Gastroesophageal sphincter (tissue), 4 donors: ENCODE results near the gene MPRIP. TPM values are rescaled to one million over a fixed set of nuclear protein-coding genes. Genes with fewer than 3 reads are reported as not detected.
A peak's percentile ranks its signal among the peaks of the same experiment; 100 is the strongest.

Experiments used
- ATAC-seq: fragments of 150-250 bp; one replicate; pipeline ENCODE4 v1.9.1; 2016; ENCODE audit warnings: mild to moderate bottlenecking, moderate library complexity
- H3K27ac ChIP-seq, 4 donors: fragments of 200-600 bp; sonication (generic) in 3 of 4; 1 replicate in 3 of 4; 2 replicates in 1 of 4; pipeline ENCODE4 v1.5.1; 2016 to 2019
- H3K27me3 ChIP-seq: fragments of 200-600 bp; sonication (generic); one replicate; pipeline ENCODE4 v1.5.1; 2019
- H3K36me3 ChIP-seq, 2 donors: fragments of 200-600 bp; sonication (generic); one replicate each; pipeline ENCODE4 v1.5.1; 2019; ENCODE audit warnings: control low read depth in 1 of 2
- H3K4me1 ChIP-seq, 3 donors: fragments of 200-600 bp; sonication (generic); 1 replicate in 2 of 3; 2 replicates in 1 of 3; pipeline ENCODE4 v1.5.1; 2016 to 2019; ENCODE audit warnings: control low read depth in 2 of 3
- H3K4me3 ChIP-seq, 2 donors: fragments of 200-600 bp; sonication (generic); one replicate each; pipeline ENCODE4 v1.5.1; 2019; ENCODE audit warnings: mild to moderate bottlenecking in 1 of 2, moderate library complexity in 1 of 2
- H3K9me3 ChIP-seq, 3 donors: fragments of 200-600 bp; sonication (generic); one replicate each; pipeline ENCODE4 v1.5.1; 2017 to 2019; ENCODE audit warnings: control low read depth in 2 of 3
- CTCF ChIP-seq, 4 experiments: fragments of 200-600 bp in 2 of 4; fragments of 450-650 bp in 2 of 4; sonication (generic) in 1 of 4; IDR thresholded peaks; one replicate each; pipeline ENCODE4 v1.5.1; 2017 to 2019; ENCODE audit warnings: antibody characterized with exemption in 4 of 4, mild to moderate bottlenecking in 2 of 4, moderate library complexity in 2 of 4
- EP300 ChIP-seq: sonication (generic); formaldehyde crosslinking; IDR thresholded peaks from one replicate; pipeline ENCODE4 v1.6.1; 2017; ENCODE audit warnings: antibody characterized with exemption, mild to moderate bottlenecking
- POLR2A ChIP-seq, 2 donors: fragments of 450-650 bp; IDR thresholded peaks; one replicate each; pipeline ENCODE4 v1.6.1; 2017; ENCODE audit warnings: antibody characterized with exemption in 2 of 2, mild to moderate bottlenecking in 2 of 2, moderate library complexity in 1 of 2
- POLR2AphosphoS5 ChIP-seq: sonication (generic); formaldehyde crosslinking; IDR thresholded peaks from one replicate; pipeline ENCODE4 v1.6.1; 2017; ENCODE audit warnings: antibody characterized with exemption
- WGBS, 2 donors: methylation state at CpG; one replicate each; pipeline ENCODE4 v1.1.5; 2018; ENCODE audit warnings: low coverage in 1 of 2; 5-methylcytosine and 5-hydroxymethylcytosine counted together
- total RNA-seq, 4 donors: library from RNA; depleted of rRNA; stranded (reverse); fragments of >200 nt; gene quantifications; one replicate each; pipeline ENCODE4 v1.1.0, GENCODE V29; 2016

MPRIP gene
- total RNA-seq, 4 donors from 2014 or later: 113 to 233 (median 155) TPM

GRCh38 chr17:17177176-17177575, 134.9 kb downstream of the MPRIP start:
- Histone ChIP-seq H3K9me3 (no peaks in the 10 kb centered on the region), H3K4me3 (no peak overlapping the region), H3K4me1 (no peaks in the 10 kb centered on the region), H3K27me3 (no peaks in the 10 kb centered on the region), H3K36me3 (peaks cover 0 to 100% of the 10 kb centered on the region in 2 donors), H3K27ac (no peak overlapping the region)
- 73% methylated on average over 3 of the region's 12 CpGs; no CpG with 5 or more reads in 1 of the 2 donors for WGBS, 2 donors
- no peak for ATAC-seq
- TF ChIP-seq CTCF (IDR thresholded peaks at IDR 0.05) (no peak), POLR2A (IDR thresholded peaks at IDR 0.05) (no peak)

GRCh38 chr17:17179371-17179827, 137.1 kb downstream of the MPRIP start:
- no peak for ATAC-seq
- H3K9me3 ChIP-seq: no peaks in the 10 kb centered on the region
- no peak overlapping the region for H3K4me3 ChIP-seq
- TF ChIP-seq EP300 (no peak), POLR2A (IDR thresholded peaks at IDR 0.05) (no peak), CTCF (IDR thresholded peaks at IDR 0.05) (no peak)
- no peaks in the 10 kb centered on the region for H3K27me3 ChIP-seq
- peaks cover 0 to 100% of the 10 kb centered on the region in 2 donors for H3K36me3 ChIP-seq
- no peaks in the 10 kb centered on the region for H3K4me1 ChIP-seq
- H3K27ac ChIP-seq: no peak overlapping the region
- WGBS, 2 donors: 95 to 100% methylated on average over 1 to 2 of the region's 2 CpGs

- TF ChIP-seq CTCF (IDR thresholded peaks at IDR 0.05) (no peak), POLR2A (IDR thresholded peaks at IDR 0.05) (no peak), POLR2AphosphoS5 (no peak), EP300 (no peak)
- Histone ChIP-seq H3K27me3 (no peaks in the 10 kb centered on the region), H3K4me3 (no peak overlapping the region), H3K4me1 (peaks cover 0 to 2% (median 0%) of the 10 kb centered on the region in 3 donors), H3K27ac (peak overlapping the region in 1 of 4 donors; percentile 17), H3K9me3 (no peaks in the 10 kb centered on the region), H3K36me3 (peaks cover 0 to 100% of the 10 kb centered on the region in 2 donors)
- ATAC-seq: no peak
- WGBS, 2 donors: 100% methylated on average over 1 of the region's 9 CpGs; no CpG with 5 or more reads in 1 of the 2 donors
Observed at GRCh38 chr17:17180141-17180603, 137.9 kb downstream of the MPRIP start.

GRCh38 chr17:17180741-17181525, 138.7 kb downstream of the MPRIP start:
- ATAC-seq: no peak
- H3K27me3 ChIP-seq: no peaks in the 10 kb centered on the region
- TF ChIP-seq POLR2AphosphoS5: no peak
- no peak for TF ChIP-seq POLR2A (IDR thresholded peaks at IDR 0.05)
- TF ChIP-seq EP300: no peak
- TF ChIP-seq CTCF (IDR thresholded peaks at IDR 0.05): no peak
- H3K27ac ChIP-seq: no peak overlapping the region
- H3K9me3 ChIP-seq: no peaks in the 10 kb centered on the region
- no peak overlapping the region for H3K4me3 ChIP-seq
- H3K4me1 ChIP-seq: peaks cover 0 to 9% (median 0%) of the 10 kb centered on the region in 3 donors
- H3K36me3 ChIP-seq: peaks cover 0 to 96% of the 10 kb centered on the region in 2 donors
- WGBS, 2 donors: 73 to 81% methylated on average over 6 to 12 of the region's 13 CpGs
